GM12874 (cell line): ENCODE data around the gene ACSF3.

Experiments used
- CTCF ChIP-seq: IDR thresholded peaks from 2 replicates; pipeline ENCODE4 v1.5.1; 2011; ENCODE audit warnings: low read depth, mild to moderate bottlenecking, control low read depth, low read length, moderate library complexity; ENCODE audit not compliant: insufficient read depth

The ACSF3 gene

GRCh38 chr16:89071686-89072547, 21.7 kb upstream of the ACSF3 start:
- TF ChIP-seq CTCF: no peak

- TF ChIP-seq CTCF: no peak
These were observed 21.0 kb upstream of the ACSF3 start for GRCh38 chr16:89072548-89073130.

GRCh38 chr16:89073346-89074071, 20.1 kb upstream of the ACSF3 start:
- TF ChIP-seq CTCF: no peak

GRCh38 chr16:89074803-89075688, 18.6 kb upstream of the ACSF3 start:
- no peak for TF ChIP-seq CTCF

GRCh38 chr16:89076159-89076558, 17.5 kb upstream of the ACSF3 start:
- no peak for TF ChIP-seq CTCF

- TF ChIP-seq CTCF: no peak
These were observed 16.6 kb upstream of the ACSF3 start for GRCh38 chr16:89077076-89077475.
